K562 (cell line): ENCODE results near the gene GPN3. TPM values are rescaled to one million over a fixed set of nuclear protein-coding genes. Genes with fewer than 3 reads are reported as not detected.
A peak's percentile ranks its signal among the peaks of the same experiment; 100 is the strongest.

ENCODE experiments used
- BMI1 ChIP-seq: fragments of 150-350 bp; IDR thresholded peaks from 2 replicates; pipeline ENCODE4 v1.6.1; 2014; ENCODE audit warnings: low read length
- HMG20A ChIP-seq: fragments of 450-650 bp; formaldehyde crosslinking; conservative IDR thresholded peaks from 2 replicates; pipeline ENCODE4 v1.4.0; 2020; ENCODE audit warnings: mild to moderate bottlenecking, mixed read lengths
- NELFE ChIP-seq: IDR thresholded peaks from 2 replicates; pipeline ENCODE4 v1.6.1; 2011; ENCODE audit warnings: mild to moderate bottlenecking; ENCODE audit not compliant: insufficient read depth, insufficient read length
- POLR2AphosphoS5 ChIP-seq: IDR thresholded peaks from 2 replicates; pipeline ENCODE4 v1.6.1; 2011; ENCODE audit warnings: mild to moderate bottlenecking, low read depth, low read length, moderate library complexity; ENCODE audit not compliant: control insufficient read depth, insufficient read depth
- PTRF ChIP-seq: fragments of 450-650 bp; IDR thresholded peaks from 2 replicates; pipeline ENCODE4 v1.6.1; 2016; ENCODE audit warnings: mild to moderate bottlenecking, missing genetic modification characterization, missing compliant biosample characterization
- RFX1 ChIP-seq: fragments of 450-650 bp; IDR thresholded peaks from 2 replicates; pipeline ENCODE4 v1.6.1; 2016; ENCODE audit warnings: mild to moderate bottlenecking, moderate library complexity
- RUNX1 ChIP-seq: sonication (generic); IDR thresholded peaks from 2 replicates; pipeline ENCODE4 v1.6.1; 2016; ENCODE audit warnings: antibody characterized with exemption, low read depth
- SMARCC2 ChIP-seq: fragments of 450-650 bp; IDR thresholded peaks from 2 replicates; pipeline ENCODE4 v1.6.1; 2017; ENCODE audit warnings: antibody characterized with exemption, moderate library complexity, mild to moderate bottlenecking, low read depth
- SRSF9 ChIP-seq: fragments of 200-400 bp; formaldehyde crosslinking; IDR thresholded peaks from 2 replicates; pipeline ENCODE4 v1.6.1; 2017; ENCODE audit warnings: low read depth, low read length, borderline replicate concordance
- TCF7L2 ChIP-seq: fragments of 150-350 bp; IDR thresholded peaks from 2 replicates; pipeline ENCODE4 v1.6.1; 2016; ENCODE audit warnings: low read depth, mild to moderate bottlenecking, low read length, moderate library complexity
- XRCC4 ChIP-seq: IDR thresholded peaks from one replicate; pipeline ENCODE4 v1.6.1; 2011; ENCODE audit not compliant: insufficient read depth, insufficient read length; ENCODE audit errors: extremely low read depth
- ZFPM2 ChIP-seq: fragments of 250-450 bp; sonication (Bioruptor Pico); IDR thresholded peaks from 2 replicates; pipeline ENCODE4 v1.5.1; 2022; ENCODE audit warnings: mild to moderate bottlenecking
- ZKSCAN8 ChIP-seq: fragments of 200-800 bp; sonication (Bioruptor generic); IDR thresholded peaks from 2 replicates; pipeline ENCODE4 v1.6.1; 2016; ENCODE audit warnings: missing genetic modification characterization, missing compliant biosample characterization
- ZNF282 ChIP-seq: sonication (generic); formaldehyde crosslinking; IDR thresholded peaks from 2 replicates; pipeline ENCODE4 v1.8.1; 2023; ENCODE audit warnings: missing genetic modification reagents
- ZNF347 ChIP-seq: fragments of 450-650 bp; formaldehyde crosslinking; IDR thresholded peaks from 2 replicates; pipeline ENCODE4 v1.4.0; 2020; ENCODE audit warnings: low read depth, mild to moderate bottlenecking, moderate library complexity
- ZNF354B ChIP-seq: fragments of 250-450 bp; sonication (Bioruptor Pico); IDR thresholded peaks from 2 replicates; pipeline ENCODE4 v1.4.0; 2020
- ZNF57 ChIP-seq: fragments of 450-650 bp; formaldehyde crosslinking; IDR thresholded peaks from 2 replicates; pipeline ENCODE4 v1.4.0; 2020; ENCODE audit warnings: mild to moderate bottlenecking, moderate library complexity
- ZSCAN32 ChIP-seq: fragments of 450-650 bp; formaldehyde crosslinking; IDR thresholded peaks from 2 replicates; pipeline ENCODE4 v1.4.0; 2020; ENCODE audit warnings: mild to moderate bottlenecking, moderate library complexity
- polyA plus RNA-seq, 8 experiments: library from polyadenylated mRNA; depleted of rRNA in 4 of 8; stranded (reverse) in 5 of 8; unstranded in 3 of 8; fragments of >200 nt; fragmentation: Nextera tagmentation in 2 of 8; fragmentation: Illumina TruSeq in 1 of 8; extraction: Ambion mirVana in 2 of 8; extraction: Trizol in 1 of 8; gene quantifications; 2 replicates each; pipeline versions ENCODE4 v1.2.1 to v1.2.3, GENCODE V29; 2011 to 2014; ENCODE audit warnings: inconsistent platforms in 1 of 8, missing spikeins in 1 of 8
- total RNA-seq, 7 experiments: library from RNA; depleted of rRNA in 6 of 7; stranded (reverse); fragments of >200 nt in 6 of 7; fragmentation: Illumina TruSeq in 2 of 7; extraction: Trizol in 2 of 7; gene quantifications; 2 replicates each; pipeline versions ENCODE4 v1.2.1 to v1.2.3, GENCODE V29; 2011 to 2021; ENCODE audit warnings: low replicate concordance in 1 of 7
- TF ChIP-seq, protein P1 (sequence below): fragments of 450-650 bp; IDR thresholded peaks from 2 replicates; pipeline ENCODE4 v1.6.1; 2016; ENCODE audit warnings: low read depth, mild to moderate bottlenecking, moderate library complexity
- TF ChIP-seq, protein P2 (sequence below): fragments of 250-450 bp; sonication (Bioruptor Pico); IDR thresholded peaks from 2 replicates; pipeline ENCODE4 v1.4.0; 2020; ENCODE audit warnings: mild to moderate bottlenecking, moderate library complexity
- TF ChIP-seq, protein P3 (sequence below): fragments of 250-450 bp; sonication (Bioruptor Pico); IDR thresholded peaks from 2 replicates; pipeline ENCODE4 v1.9.0; 2021; ENCODE audit warnings: mild to moderate bottlenecking
- TF ChIP-seq, protein P4 (sequence below), 2 experiments: fragments of 250-450 bp in 1 of 2; fragments of 450-650 bp in 1 of 2; sonication (Bioruptor Pico) in 1 of 2; IDR thresholded peaks; 2 replicates each; pipeline versions ENCODE4 v1.6.1 to v1.8.0; 2016 to 2021; ENCODE audit warnings: mild to moderate bottlenecking in 2 of 2, moderate library complexity in 2 of 2, missing compliant biosample characterization in 1 of 2, missing genetic modification characterization in 1 of 2
- TF ChIP-seq, protein P5 (sequence below): fragments of 200-800 bp; sonication (Bioruptor generic); IDR thresholded peaks from 2 replicates; pipeline ENCODE4 v1.6.1; 2017; ENCODE audit warnings: missing genetic modification characterization, missing compliant biosample characterization

GPN3 gene
- total and polyA plus RNA-seq, 9 of the 15 experiments (the other 6 are each of a cell fraction or from before 2014, with no cell fraction given) = 35.8 to 123 (median 64.2) TPM

DNA sequence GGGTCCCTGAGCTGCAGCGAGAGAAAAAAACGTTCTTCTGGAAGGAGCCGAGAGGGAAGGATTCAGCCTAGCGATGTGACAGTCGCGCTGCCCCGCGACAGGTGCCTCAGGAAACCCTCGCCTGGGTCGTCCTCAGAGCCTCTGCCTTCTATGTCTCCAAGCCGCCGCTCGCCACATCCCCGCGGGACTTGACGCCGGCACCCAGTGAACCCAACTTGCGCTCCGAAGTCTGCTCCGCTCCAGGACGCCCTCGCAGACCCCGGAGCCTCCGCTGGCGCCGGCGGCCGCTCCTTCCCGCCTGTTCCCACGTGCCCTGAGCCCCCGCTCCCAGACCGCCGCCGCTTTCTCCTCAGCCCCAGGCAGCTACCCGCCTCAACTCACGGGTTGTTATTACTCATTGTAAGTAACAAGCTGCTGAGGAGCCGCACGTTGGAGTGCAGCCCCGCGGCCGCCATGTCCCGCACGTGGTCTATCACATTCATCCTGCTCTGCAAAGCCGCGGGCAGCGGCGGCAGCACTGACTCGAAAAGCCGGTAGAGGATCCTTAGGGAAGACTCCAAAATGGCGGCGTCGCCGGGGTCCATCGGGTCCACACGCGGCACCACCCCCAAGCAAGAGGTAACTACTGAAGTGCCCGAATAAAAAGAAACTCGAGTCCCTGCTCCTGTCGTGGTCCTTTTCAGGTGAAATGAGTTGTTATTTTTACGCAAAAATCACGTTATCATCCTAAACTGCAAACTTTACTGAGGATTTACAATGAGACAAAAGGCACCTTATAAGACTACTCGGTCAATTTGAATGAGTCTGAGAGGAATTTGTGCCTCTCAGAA is 64.7 kb downstream of the GPN3 start, which contains the start of gene ANAPC7 (continued):
- TF ChIP-seq SMARCC2 (no peak), ZNF347 (no peak), ZKSCAN8 (no peak), ZNF282 (CRISPR knock-in tag) (no peak), PTRF (tag) (no peak), POLR2AphosphoS5 (peak; percentile 86), RUNX1 (no peak), ZSCAN32 (no peak), ZNF354B (CRISPR knock-in tag) (no peak), HMG20A (CRISPR knock-in tag) (no peak), TCF7L2 (no peak), RFX1 (no peak), XRCC4 (no peak), SRSF9 (no peak), ZFPM2 (no peak), NELFE (no peak), ZNF57 (CRISPR knock-in tag) (no peak), BMI1 (no peak)
- TF ChIP-seq, protein P1, sequence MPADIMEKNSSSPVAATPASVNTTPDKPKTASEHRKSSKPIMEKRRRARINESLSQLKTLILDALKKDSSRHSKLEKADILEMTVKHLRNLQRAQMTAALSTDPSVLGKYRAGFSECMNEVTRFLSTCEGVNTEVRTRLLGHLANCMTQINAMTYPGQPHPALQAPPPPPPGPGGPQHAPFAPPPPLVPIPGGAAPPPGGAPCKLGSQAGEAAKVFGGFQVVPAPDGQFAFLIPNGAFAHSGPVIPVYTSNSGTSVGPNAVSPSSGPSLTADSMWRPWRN = no peak
- TF ChIP-seq, protein P2, sequence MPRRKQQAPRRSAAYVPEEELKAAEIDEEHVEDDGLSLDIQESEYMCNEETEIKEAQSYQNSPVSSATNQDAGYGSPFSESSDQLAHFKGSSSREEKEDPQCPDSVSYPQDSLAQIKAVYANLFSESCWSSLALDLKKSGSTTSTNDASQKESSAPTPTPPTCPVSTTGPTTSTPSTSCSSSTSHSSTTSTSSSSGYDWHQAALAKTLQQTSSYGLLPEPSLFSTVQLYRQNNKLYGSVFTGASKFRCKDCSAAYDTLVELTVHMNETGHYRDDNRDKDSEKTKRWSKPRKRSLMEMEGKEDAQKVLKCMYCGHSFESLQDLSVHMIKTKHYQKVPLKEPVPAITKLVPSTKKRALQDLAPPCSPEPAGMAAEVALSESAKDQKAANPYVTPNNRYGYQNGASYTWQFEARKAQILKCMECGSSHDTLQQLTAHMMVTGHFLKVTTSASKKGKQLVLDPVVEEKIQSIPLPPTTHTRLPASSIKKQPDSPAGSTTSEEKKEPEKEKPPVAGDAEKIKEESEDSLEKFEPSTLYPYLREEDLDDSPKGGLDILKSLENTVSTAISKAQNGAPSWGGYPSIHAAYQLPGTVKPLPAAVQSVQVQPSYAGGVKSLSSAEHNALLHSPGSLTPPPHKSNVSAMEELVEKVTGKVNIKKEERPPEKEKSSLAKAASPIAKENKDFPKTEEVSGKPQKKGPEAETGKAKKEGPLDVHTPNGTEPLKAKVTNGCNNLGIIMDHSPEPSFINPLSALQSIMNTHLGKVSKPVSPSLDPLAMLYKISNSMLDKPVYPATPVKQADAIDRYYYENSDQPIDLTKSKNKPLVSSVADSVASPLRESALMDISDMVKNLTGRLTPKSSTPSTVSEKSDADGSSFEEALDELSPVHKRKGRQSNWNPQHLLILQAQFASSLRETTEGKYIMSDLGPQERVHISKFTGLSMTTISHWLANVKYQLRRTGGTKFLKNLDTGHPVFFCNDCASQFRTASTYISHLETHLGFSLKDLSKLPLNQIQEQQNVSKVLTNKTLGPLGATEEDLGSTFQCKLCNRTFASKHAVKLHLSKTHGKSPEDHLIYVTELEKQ (CRISPR knock-in tag) = no peak
- TF ChIP-seq, protein P3, sequence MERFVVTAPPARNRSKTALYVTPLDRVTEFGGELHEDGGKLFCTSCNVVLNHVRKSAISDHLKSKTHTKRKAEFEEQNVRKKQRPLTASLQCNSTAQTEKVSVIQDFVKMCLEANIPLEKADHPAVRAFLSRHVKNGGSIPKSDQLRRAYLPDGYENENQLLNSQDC (CRISPR knock-in tag) = peak; percentile 27; the same call in 1 of the 2 replicates
- TF ChIP-seq, protein P4, sequence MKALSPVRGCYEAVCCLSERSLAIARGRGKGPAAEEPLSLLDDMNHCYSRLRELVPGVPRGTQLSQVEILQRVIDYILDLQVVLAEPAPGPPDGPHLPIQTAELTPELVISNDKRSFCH (CRISPR knock-in tag; IDR thresholded peaks at IDR 0.05) = no peak
- TF ChIP-seq, protein P4 (tag; IDR thresholded peaks at IDR 0.05) = 0 out of 2 replicates have a peak, but pooled peaks have one; percentile 18
- TF ChIP-seq, protein P5, sequence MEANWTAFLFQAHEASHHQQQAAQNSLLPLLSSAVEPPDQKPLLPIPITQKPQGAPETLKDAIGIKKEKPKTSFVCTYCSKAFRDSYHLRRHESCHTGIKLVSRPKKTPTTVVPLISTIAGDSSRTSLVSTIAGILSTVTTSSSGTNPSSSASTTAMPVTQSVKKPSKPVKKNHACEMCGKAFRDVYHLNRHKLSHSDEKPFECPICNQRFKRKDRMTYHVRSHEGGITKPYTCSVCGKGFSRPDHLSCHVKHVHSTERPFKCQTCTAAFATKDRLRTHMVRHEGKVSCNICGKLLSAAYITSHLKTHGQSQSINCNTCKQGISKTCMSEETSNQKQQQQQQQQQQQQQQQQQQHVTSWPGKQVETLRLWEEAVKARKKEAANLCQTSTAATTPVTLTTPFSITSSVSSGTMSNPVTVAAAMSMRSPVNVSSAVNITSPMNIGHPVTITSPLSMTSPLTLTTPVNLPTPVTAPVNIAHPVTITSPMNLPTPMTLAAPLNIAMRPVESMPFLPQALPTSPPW (CRISPR knock-in tag) = no peak
